SJCRH30 (cell line): ENCODE results near the gene DVL1. TPM values are rescaled to one million over a fixed set of nuclear protein-coding genes. Genes with fewer than 3 reads are reported as not detected.

ENCODE experiments used
- DNase-seq, 2 experiments: peaks; one replicate each; pipeline ENCODE4 v3.0.0-alpha.2; 2015 to 2020
- H3K27ac ChIP-seq: fragments of 250-450 bp; sonication (Bioruptor Pico); 2 replicates; pipeline ENCODE4 v1.5.1; 2020; ENCODE audit warnings: mild to moderate bottlenecking, moderate library complexity
- H3K27me3 ChIP-seq: fragments of 250-450 bp; sonication (Bioruptor Pico); 2 replicates; pipeline ENCODE4 v1.5.1; 2020; ENCODE audit warnings: mild to moderate bottlenecking, moderate library complexity
- H3K36me3 ChIP-seq: fragments of 250-450 bp; sonication (Bioruptor Pico); 2 replicates; pipeline ENCODE4 v1.5.1; 2020; ENCODE audit warnings: mild to moderate bottlenecking, moderate library complexity
- H3K4me1 ChIP-seq: fragments of 250-450 bp; sonication (Bioruptor Pico); 2 replicates; pipeline ENCODE4 v1.5.1; 2020; ENCODE audit warnings: mild to moderate bottlenecking, moderate library complexity
- H3K4me3 ChIP-seq: fragments of 250-450 bp; sonication (Bioruptor Pico); 2 replicates; pipeline ENCODE4 v1.5.1; 2020; ENCODE audit warnings: mild to moderate bottlenecking, moderate library complexity
- H3K9me3 ChIP-seq: fragments of 250-450 bp; sonication (Bioruptor Pico); replicated peaks from 2 replicates; pipeline ENCODE4 v1.5.1; 2020; ENCODE audit warnings: mild to moderate bottlenecking, moderate library complexity
- total RNA-seq: library from RNA; depleted of rRNA; stranded (reverse); fragments of >200 nt; shearing (Covaris generic); gene quantifications from 2 replicates; pipeline ENCODE4 v1.2.3, GENCODE V29; 2014

Gene DVL1
- total RNA-seq, 1 experiment from 2014 or later: 52.5 TPM

DNA sequence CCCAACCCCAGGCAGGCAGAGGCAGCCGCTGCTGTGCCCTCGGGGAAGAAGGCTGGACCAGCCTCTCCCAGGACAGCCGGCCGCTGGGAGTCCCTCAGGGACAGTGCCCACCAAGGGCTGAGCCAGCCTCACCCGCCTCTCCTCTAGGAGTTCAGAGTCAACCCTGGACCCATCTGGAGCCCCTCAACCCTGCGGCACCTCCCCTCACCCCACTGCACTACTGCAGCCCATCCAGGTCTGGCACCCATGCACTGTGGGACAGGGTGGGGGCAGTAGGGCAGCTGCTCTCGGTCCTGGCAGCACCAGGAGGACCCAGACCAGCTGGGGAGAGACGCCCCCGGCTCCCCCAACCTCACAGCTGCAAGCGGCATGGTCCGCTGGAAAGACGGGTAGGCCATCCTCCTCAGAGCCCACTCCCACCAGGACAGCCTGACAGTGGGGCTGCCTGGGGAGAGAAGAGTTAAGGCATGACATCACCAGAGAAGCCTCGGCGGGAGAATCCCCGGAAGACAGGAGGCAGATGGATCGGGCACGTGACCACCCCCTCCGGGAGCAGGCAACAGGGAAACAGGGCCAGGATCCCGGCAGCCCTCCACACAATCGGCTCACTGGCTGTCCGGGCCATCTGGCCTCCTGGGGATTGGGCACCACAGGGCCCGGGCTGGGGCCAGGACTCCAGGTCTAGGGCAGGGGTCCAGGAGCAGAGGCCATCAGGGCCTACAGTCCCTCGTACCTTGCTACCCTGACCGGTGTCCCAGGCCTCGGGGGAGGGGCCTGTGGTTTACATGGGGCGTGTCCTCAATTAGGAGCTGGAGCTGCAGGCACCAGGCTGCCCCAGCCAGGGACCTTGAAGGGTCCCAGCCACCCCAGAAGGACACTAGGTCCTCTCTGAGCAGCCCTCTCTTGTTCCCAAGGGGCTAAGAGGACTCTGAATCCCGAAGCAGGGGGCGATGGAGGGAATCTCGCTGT, 44.6 kb downstream of the DVL1 start:
- DNase-seq: peak; percentile 96 to 97
- H3K9me3 ChIP-seq: no peaks in the 10 kb centered on the region
- H3K27ac ChIP-seq: peak overlapping the region; percentile 76
- peaks cover 24% of the 10 kb centered on the region for H3K4me1 ChIP-seq
- peaks cover 3% of the 10 kb centered on the region; the same call in 1 of the 2 replicates for H3K36me3 ChIP-seq
- H3K4me3 ChIP-seq: peak overlapping the region; percentile 79
- no peaks in the 10 kb centered on the region for H3K27me3 ChIP-seq

DNA sequence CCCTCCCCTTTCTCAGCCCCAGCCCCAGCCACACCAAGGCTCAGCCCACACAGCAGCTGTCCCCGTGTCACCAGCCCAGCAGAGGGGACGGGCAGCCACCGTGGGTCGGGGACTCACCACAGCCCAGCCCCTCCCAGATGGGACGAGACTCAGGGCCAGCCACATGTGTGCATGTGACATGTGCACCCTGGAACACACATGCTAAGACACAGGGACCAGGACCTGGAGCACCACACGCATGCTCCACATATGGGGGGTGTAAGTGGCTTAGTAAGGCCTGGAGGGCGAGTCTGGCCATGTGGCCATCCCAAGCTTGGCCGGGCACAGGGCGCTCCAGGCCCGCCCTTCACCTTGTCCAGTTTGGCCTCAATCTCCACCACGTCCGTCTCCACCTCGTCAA, 45.5 kb downstream of the DVL1 start:
- Histone ChIP-seq H3K4me3 (no peak overlapping the region), H3K9me3 (no peaks in the 10 kb centered on the region), H3K27ac (no peak overlapping the region), H3K36me3 (no peaks in the 10 kb centered on the region), H3K27me3 (no peaks in the 10 kb centered on the region), H3K4me1 (peaks cover 29% of the 10 kb centered on the region)
- no peak for DNase-seq

DNA sequence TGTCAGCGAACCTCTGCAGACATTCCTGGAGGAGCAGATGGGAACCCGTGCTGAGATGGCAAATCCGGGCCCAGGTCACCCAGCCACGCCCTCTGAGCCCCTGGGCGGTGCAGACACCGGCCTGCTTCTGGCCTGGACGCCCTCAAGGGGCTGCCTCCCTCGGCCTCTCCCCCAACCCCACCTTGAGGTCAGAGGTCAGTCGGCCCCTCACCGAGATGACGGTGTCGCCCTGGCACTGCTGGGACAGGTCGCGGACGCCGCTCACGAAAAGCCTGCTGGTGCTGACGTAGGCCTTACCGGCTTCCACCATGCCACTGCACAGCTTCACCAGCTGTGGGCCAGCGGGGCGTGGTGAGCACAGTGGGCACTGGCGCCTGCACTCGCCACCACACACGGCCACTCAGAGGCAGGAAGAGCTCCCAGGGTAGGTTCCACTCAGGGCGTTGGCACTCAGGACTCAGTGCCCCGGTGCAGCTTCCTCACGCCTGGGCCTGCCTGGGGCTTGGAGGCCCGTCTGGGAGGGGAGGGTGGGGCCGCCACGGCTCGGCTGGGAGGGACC, 46.2 kb downstream of the DVL1 start:
- Histone ChIP-seq H3K9me3 (no peaks in the 10 kb centered on the region), H3K27me3 (no peaks in the 10 kb centered on the region), H3K4me3 (no peak overlapping the region), H3K36me3 (no peaks in the 10 kb centered on the region), H3K4me1 (peaks cover 34% of the 10 kb centered on the region), H3K27ac (no peak overlapping the region)
- DNase-seq: no peak

DNA sequence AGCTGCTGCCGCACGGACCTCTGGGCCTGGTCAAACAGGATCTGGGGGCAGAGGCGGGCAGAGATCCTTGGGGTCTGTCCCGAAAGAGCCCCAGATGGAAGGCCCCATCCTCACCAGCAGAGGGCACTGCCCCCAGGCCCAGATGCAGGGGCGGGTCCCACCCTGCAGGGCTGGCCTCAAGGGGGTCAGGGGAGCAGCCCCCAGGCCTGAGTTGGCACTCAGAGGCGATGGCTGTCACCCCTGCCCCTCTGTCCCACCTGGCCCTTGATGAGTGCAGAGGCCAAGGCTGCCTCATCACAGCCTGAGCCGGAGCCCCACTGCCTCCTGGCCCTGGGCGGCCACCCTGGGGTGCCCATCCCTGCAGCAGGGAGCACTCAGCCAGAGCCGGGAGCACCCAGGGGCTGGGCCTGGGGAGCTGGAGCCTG, 47.2 kb downstream of the DVL1 start:
- DNase-seq: no peak
- Histone ChIP-seq H3K9me3 (no peaks in the 10 kb centered on the region), H3K36me3 (no peaks in the 10 kb centered on the region), H3K4me1 (peaks cover 34% of the 10 kb centered on the region), H3K27ac (no peak overlapping the region), H3K27me3 (no peaks in the 10 kb centered on the region), H3K4me3 (no peak overlapping the region)

DNA sequence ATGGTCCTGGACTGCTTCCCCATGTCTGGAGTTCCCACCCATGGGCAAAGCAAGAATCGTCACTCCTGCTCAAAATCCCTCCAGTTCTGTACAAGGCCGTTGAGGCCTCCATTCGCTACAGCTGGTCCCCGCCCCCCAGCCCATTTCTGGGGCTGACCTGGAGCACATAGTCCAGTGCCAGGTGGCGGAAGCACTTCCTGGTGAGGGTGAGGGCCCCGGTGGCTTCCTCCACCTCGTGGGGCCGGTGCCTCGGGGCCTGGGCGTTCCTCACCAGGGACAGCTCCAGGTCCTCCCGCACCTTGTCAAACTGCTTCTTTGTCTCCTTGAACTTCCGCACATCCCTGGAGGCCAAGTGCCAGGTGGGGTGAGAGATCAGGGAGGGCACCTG, 48.9 kb downstream of the DVL1 start:
- H3K36me3 ChIP-seq: no peaks in the 10 kb centered on the region
- H3K4me3 ChIP-seq: no peak overlapping the region
- peaks cover 20% of the 10 kb centered on the region for H3K4me1 ChIP-seq
- DNase-seq: no peak
- no peak overlapping the region for H3K27ac ChIP-seq
- H3K9me3 ChIP-seq: no peaks in the 10 kb centered on the region
- H3K27me3 ChIP-seq: no peaks in the 10 kb centered on the region

DNA sequence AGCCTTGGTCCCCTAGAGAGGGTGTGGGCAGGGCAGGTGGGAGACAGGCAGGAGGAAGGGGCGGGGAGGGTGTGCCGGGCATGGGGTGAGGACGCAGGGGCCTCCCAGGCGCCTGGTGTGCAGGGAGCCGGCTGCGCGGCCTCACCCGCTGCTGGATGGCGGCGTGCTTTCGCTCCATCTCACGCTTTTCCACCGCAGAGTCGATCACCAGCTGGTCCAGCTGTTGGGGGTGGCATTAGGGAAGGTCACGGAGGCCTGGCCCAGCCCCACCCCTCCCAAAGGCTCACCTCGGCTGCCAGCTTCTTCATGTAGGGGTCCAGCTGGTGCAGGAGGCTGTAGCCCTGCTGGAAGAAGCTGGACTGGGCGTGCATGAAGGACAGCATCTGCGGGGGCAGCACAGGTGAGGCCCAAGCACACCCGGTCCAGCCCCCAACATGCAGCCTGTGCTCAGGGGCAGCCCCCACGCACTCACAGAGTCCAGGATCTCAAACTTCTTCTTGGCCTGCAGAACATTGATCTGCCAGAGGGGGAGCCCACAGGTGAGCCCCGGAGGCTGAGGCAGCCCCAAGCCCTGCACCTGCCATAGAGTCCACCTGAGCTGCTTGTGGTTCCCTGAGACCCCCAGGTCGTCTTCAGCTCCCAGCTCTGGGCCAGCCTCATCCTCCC, 49.4 kb downstream of the DVL1 start:
- H3K4me3 ChIP-seq: no peak overlapping the region
- H3K36me3 ChIP-seq: no peaks in the 10 kb centered on the region
- H3K27me3 ChIP-seq: no peaks in the 10 kb centered on the region
- DNase-seq: no peak
- peaks cover 17% of the 10 kb centered on the region for H3K4me1 ChIP-seq
- H3K9me3 ChIP-seq: no peaks in the 10 kb centered on the region
- H3K27ac ChIP-seq: no peak overlapping the region

DNA sequence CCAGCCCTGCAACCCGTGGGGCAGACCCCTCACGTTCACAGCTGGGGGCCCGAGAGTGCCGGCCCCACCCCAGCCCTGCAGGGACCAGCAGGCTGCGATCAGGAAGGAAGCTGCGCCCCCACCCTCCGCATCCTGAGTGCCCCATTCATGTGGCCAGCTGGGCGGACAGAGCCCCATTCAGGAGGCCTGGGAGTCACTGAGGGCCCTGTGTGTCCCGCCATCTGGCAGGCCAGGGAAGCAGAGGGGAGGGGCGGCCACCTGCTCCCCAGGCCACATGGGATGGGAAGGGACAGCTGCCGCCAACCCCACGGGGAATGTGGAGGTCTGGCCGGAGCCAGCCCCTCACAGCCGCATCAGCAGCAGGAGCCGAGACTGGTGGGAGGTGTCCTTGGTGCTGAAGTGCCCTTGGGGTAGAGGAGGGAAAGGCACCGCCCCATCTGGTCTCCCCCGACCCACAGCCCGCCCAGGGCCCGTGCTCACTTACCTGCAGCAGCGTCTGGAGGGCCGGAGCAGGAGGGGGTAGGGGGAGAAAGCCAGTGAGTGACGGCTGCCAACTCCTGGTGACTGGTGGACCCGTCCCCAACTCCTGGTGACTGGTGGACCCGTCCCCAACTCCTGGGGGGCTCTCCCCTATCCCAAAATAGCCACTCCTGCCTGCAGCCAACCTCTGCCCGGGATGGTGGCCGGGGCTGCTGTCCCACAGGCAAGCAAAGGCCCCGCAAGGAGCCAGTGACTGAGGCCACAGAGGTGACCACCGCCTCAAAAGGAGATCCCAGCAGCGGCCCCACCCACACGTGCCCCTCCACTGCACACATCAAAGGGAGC, 50.1 kb downstream of the DVL1 start:
- DNase-seq: peak; percentile 100

DNA sequence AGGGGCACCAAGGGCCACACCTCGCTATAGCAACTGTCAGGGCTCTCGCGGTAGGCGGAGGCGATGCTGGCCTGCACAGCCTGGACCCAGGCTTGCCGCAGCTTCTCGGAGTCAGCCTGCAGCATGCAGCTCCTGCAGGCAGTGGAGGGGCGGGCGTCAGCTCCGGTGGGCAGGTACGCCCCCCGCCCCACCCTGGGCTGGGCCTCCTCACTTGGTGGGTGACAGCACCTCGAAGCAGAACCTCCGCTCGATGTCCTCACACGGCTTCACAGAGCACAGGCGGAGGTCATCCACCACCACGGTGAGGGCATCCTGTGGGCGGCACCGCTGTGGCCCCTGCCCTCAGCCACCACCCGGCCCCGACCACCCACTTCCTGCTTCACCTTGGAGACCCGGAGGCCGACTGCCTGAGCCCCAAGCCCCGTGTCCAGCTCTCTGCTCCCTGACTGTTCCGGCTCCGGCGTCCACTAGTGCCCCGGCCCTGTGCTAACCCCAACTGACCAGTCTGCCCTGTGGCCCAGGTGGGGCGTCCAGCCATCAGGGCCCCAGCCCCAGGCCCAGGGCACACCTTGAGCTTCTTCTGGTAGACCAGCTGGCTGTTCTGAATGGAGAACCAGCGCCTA, 51.3 kb downstream of the DVL1 start:
- Histone ChIP-seq H3K9me3 (no peaks in the 10 kb centered on the region), H3K36me3 (no peaks in the 10 kb centered on the region), H3K4me1 (peaks cover 11% of the 10 kb centered on the region), H3K27ac (no peak overlapping the region), H3K27me3 (no peaks in the 10 kb centered on the region), H3K4me3 (no peak overlapping the region)
- DNase-seq: no peak

More for the DNA sequence above, 50.1 kb downstream of the DVL1 start:
- H3K36me3 ChIP-seq: no peaks in the 10 kb centered on the region
- H3K27ac ChIP-seq: peak overlapping the region; percentile 51
- peaks cover 14% of the 10 kb centered on the region for H3K4me1 ChIP-seq
- no peaks in the 10 kb centered on the region for H3K9me3 ChIP-seq
- no peak overlapping the region for H3K4me3 ChIP-seq
- H3K27me3 ChIP-seq: no peaks in the 10 kb centered on the region

DNA sequence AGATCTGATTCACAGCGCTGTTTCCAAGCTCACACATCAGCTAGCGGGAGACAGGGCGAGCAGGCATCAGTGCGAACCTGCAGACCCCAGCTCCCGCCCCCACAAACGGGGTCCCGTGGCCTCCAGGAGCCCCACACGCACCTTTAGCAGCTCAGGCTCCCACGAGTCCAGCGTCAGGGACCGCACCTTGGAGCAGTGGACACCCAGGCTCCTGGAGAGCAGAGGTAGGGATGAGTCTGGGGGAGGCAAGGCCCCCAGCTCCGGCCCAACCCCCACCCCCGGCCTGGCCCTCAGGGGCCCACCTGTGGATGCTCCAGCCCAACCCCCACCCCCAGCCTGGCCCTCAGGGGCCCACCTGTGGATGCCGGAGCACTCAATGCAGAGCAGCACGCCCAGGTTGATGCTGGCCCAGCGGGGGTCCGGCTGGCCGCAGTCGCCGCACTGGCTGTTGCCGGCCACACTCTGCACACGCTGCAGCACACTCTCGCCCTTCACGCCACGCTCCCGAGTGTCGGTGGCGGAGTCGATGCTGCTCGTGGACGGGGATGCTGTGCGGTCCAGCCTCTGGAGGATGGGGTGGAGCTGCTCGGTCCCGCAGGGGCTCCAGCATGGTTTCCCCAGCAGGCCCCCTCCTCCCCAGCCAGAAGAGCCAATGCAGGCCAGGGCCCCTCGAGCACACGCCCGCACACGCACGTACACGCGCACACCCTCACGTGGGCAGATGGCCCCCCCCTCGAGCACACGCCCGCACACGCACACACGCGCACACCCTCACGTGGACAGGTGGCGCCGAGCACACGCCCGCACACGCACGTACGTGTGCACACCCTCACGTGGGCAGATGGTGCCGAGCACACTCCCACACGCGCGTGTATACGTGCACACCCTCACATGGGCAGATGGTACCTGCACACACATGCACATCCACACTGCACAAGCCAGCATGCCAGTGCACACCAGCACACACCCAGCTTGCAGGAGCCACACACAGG, 52.9 kb downstream of the DVL1 start:
- Histone ChIP-seq H3K27me3 (no peaks in the 10 kb centered on the region), H3K9me3 (no peaks in the 10 kb centered on the region), H3K4me1 (peaks cover 19% of the 10 kb centered on the region), H3K27ac (no peak overlapping the region), H3K4me3 (no peak overlapping the region), H3K36me3 (no peaks in the 10 kb centered on the region)
- no peak for DNase-seq

DNA sequence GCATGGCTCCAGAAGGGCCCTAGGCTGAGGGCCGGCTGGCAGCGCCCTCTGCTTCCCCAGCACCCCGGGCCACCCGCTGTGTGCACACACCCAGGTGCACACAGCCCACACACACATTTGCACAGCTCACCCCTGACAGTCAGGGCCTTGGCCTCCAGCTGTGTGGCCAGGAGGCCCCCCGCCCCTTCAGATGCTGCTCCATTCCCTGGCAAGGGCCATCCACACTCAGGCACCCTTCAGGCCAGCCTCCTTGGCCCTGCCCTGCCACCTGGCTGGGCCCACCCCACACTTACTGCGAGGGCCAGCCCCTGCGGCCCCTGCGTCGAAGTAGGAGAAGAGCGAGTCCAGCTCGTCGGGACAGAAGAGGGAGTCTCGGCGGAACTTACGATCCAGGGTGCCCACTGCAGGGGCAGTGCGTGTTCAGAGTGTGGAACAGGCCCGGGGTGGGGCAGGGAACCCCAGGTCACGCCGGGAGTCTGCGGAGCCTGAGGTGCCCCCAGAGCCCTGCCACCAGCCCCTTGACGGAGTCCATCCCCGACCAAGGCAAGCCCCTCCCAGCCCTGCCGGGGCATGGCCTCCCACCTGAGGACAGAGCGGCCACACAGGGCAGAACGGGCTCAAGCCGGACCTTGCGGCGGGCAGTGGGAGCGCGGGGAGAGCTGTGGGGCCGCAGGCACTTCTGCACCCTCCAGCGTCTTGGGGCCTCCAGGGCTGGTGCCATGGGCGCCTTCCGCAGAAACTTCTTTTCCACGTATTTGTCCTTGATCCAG, 53.9 kb downstream of the DVL1 start:
- Histone ChIP-seq H3K27ac (no peak overlapping the region), H3K27me3 (no peaks in the 10 kb centered on the region), H3K36me3 (no peaks in the 10 kb centered on the region), H3K4me3 (no peak overlapping the region), H3K4me1 (peaks cover 29% of the 10 kb centered on the region), H3K9me3 (no peaks in the 10 kb centered on the region)
- no peak for DNase-seq

DNA sequence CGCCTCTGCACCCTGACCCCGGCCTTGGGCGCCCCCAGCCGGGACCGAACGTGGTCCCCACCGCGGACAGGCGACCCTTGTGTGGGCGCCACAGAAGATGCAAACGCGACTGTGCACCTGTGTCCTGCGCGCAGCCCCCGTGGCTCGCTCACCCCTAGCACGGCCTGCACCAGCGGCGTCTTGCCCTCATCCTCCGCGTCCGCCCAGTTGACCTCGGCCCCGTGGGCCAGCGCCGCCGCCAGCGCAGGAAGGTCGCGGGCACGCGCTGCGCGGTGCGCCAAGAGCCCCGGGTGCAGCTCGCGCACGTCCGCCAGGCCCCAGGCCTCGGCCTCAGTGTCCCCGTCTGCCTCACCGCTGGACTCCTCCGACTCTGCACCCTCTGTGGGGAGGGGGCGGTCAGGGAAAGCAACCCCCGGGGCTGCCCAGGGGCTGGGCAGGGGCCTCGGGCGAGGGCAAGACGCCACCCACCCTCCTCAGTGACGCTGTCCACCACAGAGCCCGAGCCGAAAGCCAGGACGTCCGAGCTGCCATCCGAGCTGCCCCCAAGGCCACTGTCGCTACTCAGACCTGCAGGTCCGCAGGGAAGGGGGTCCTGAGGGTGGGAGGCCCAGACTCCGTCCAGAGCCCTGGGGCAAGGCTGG, 54.8 kb downstream of the DVL1 start:
- Histone ChIP-seq H3K9me3 (no peaks in the 10 kb centered on the region), H3K27me3 (no peaks in the 10 kb centered on the region), H3K36me3 (no peaks in the 10 kb centered on the region), H3K27ac (no peak overlapping the region), H3K4me1 (peaks cover 29% of the 10 kb centered on the region), H3K4me3 (no peak overlapping the region)
- DNase-seq: no peak
